KBM-7 (cell line): Measurements from ENCODE around the gene CXCL17.

Experiments
- DNase-seq: peaks from one replicate; pipeline ENCODE4 v3.0.0-alpha.2; 2015
- in situ Hi-C: fragments of 300-500 bp; cut with MboI; formaldehyde crosslinking; loops from 2 replicates; pipeline ENCODE4 v1.14.3; 2020; ENCODE audit warnings: low sequenced_read_pairs, low pct_unique_long_range_greater_than_20kb, mixed read lengths

Gene CXCL17

DNA sequence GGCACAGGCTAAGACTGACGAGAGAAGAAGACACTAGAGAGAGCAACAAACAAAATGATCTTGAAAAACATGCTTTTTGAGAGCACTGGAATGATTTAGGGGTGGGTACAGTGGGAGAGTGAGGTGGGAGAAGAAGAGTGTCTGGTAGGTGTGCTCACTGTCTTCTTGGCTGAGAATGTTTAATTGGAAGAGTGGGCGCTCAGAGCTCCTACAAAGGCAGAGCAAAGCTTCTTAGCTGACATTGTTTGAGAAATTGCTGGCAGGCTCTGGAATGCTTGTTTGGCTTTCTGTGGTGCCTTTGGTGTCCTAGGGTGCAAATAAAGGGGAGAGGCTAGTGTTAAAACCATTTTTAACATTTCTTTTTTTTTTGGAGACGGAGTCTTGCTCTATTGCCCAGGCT, 14.1 kb downstream of the CXCL17 start:
- in situ Hi-C loops = no loop called here
- DNase-seq = no peak

DNA sequence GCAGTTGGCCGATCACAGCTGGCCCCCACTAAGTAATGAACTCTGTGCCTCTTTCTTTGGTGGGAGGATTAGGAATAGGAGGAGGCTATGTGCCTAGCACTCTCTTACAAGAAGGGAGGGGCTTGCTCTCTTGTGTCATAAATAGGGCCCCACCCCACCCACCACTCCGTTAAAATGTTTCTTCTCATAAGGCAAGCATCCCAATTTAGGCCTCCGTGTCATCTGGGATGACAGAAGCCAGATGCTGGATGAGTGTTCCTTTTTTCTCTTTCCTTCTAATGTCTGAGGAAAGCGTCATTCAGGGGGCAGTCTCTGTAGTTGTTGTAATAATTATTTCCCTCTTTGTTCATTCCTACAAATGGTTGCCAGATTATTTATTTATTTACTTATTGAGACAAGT, 15.4 kb downstream of the CXCL17 start, which contains the start of gene LIPE:
TSS of gene LIPE (minus strand) at position 76 of the 400 bp plus-strand sequence. CDS start 239 bp downstream, outside the sequence.
- DNase-seq = no peak
- in situ Hi-C loops = no loop called here

DNA sequence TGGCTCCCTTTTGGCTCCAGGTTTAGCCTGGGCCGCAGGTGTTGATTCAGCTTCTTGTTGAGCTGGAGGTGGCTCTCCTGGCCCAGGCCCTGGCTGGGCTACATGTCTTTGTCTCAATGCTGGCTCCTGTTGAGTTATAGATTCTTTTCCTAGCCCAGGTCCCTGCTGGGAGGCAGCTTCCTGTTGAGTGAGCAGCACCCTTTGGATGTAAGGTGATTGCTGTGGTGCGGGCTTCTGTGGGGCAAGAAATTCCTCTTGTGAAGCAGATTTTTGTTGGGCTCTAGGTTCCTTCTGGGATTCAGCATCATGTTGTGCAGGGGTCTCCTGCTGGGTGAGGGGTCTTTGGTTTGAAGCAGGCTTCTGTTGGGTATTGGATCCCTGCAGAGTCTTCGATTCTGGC, 16.1 kb downstream of the CXCL17 start:
- in situ Hi-C loops = no loop called here
- no peak for DNase-seq

DNA sequence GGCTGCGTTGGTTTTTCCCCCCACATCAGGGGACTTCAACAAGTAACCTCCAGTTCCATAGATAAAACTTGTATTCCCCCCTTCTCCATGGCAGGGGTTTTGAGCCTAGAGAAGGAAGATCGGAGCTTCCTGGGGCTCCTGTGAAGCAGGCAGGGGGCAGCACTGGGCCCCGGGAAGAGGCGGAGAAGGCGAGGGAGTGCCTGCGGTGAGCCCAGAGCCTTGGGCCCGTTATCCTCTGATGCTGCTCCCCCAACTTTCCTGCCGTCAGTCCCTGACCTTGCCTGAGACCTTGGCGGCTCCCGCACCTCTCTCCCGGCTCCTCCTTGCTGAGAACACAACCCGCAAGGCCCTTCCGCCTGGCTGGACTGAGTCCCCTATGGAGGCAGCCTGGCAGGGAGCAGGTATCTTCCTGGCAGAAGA, 18.0 kb downstream of the CXCL17 start:
- DNase-seq = no peak
- in situ Hi-C loops = loop anchor here (25.0 kb wide), 1 partner anchor 312 kb away; no protein-coding TSS in a partner anchor

DNA sequence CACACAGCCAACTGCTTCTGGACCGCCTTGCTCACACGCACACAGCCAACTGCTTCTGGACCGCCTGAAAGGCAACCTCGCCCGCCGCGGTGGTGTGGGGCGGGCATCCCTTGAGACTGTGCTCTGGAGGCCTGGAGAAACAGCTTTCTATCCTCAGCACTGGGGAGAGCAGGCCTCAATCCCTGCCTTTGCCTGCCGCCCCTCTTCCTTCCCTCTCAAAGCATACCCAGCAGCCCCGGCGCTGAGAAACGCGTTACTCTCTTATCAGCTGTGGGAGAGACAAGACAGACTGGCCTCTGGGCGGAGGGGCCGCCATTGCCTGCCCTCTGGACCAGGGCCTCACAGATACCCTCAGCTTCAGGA, 18.4 kb downstream of the CXCL17 start:
- no peak for DNase-seq
- in situ Hi-C loops = loop anchor here (25.0 kb wide), 1 partner anchor 312 kb away; no protein-coding TSS in a partner anchor

DNA sequence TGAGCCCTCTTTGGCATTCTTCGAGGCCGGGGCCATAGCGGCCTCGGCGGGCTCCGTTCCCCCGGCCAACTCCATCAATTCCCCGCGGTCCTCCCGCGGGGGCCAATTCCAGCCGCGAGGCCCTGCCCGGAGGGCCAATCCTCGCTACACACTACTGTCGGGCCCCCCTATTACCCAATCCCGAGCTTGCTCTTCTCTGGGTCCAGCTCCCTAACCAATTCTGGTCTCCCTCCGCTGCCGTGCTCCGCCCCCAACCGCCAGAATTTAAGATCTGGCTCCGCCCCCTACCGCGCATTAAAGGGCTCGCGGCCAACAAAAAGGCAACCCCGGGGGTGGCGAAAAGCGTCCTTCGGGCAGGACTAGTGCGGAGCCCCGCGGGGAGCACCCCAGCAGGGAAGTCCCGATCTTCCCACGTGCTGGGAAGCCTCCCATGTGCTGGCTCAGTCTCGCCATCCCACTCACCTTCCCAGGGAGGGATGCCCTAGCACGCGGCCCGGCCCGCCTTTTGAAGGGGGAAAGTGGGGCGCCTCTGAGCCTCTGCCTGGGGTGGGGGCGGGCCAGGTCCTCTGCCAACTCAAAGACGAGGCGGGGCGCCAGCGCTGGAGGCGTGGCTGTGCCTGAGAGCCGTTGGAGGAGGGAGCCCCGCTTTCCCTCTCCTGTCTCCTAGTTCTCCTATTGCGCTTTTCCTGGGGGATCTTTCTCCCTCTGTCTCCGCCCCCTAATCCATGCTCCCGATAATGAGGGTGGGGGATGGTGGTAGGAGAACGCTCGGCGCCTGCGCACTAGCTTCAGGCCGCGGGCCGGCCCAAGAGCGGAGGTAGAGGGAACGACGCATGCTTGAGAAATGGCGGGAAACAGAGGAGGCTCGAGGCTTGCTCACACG, 19.0 kb downstream of the CXCL17 start:
- in situ Hi-C loops = loop anchor here (25.0 kb wide), 1 partner anchor 311 kb away; no protein-coding TSS in a partner anchor
- DNase-seq = no peak

DNA sequence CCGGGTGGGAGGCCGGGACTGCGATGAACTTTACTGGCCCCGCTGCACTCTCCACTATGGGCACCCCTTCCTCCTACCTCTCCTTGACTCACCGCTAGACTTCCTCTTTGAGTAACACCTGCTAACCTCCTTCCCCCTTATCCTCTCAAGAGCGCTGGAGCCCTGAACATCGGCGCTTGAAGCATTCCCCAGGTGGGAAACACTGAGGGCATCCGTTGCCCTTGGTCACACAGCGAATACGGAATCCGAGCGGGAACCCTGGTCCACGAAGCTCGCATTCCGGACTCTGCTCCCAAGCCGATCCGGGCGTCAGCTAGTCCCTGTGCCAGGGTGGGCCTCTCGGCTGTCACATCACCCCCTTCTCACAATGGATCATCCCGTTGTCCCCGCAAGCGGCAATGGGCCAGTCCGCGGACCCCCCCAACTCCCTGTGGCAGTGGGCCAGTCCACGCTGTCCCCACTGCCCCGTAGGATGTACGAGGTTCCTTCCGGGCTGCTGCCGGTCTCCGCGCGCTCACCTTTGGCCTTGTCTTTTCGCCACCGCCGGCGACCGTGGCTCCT, 19.8 kb downstream of the CXCL17 start:
- DNase-seq = peak; percentile 14

DNA sequence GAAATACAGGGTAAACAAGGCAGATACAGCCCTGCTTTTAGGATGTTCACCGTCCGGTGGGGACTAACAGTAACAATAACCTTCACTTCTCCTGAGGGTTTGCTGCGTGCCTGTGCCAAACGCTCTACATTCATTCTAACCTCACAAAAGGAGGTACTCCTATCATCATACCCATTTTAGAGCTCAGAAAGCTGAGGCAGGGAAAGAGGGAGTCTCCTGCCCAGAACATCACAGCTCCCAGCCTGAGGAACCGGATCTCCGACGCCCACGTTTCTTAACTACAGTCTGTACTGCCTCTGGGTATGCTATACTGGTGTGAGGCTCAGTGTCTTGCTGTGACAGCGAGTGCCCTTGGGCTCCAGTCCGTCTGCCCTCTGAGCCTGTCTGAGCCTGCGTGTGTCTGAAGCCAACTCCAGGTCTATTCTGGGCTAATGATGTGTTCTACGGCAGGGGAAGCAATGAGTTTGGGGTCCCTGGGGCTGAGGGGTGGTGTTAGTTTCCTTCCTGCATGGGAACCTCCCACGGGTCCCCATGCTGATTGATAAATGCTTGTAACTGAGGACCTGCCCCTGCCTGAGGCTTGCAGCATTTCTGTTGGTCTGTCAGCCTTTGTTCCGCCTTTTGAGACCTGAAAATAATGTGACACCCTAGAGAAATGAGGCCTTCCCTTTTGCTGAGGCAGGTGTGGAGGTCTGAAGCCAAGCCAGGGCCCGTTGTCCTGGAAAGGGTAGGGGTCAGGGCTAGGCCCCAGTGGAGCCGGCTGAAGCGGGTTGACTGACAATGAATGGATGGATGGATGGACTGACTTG, 20.4 kb downstream of the CXCL17 start:
- in situ Hi-C loops = loop anchor here (25.0 kb wide), 1 partner anchor 310 kb away; no protein-coding TSS in a partner anchor
- DNase-seq = peak; percentile 20

More for the DNA sequence above, 19.8 kb downstream of the CXCL17 start:
- in situ Hi-C loops = loop anchor here (25.0 kb wide), 1 partner anchor 311 kb away; no protein-coding TSS in a partner anchor

DNA sequence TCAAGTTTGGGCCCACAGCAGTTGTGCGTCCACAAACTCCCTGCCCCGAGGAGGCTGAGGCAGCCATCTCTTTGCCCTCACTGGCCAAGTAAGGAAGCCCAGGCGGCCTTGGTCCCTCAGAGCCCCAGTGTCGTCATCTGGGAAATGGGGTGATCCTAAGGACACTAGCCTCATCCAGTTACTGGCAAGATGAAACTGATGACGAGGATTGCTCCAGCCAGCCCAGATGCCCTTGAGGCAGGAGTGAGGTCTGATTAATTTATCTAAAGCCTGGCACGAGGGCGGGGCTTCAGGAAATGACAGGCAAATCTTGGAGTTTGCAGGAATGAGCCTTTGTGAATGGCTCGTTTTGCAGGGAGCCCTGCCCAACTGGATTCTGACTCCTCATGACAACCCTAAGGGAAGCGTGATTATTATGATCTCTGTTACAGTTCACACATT, 21.1 kb downstream of the CXCL17 start:
- in situ Hi-C loops = loop anchor here (25.0 kb wide), 1 partner anchor 309 kb away; no protein-coding TSS in a partner anchor

DNA sequence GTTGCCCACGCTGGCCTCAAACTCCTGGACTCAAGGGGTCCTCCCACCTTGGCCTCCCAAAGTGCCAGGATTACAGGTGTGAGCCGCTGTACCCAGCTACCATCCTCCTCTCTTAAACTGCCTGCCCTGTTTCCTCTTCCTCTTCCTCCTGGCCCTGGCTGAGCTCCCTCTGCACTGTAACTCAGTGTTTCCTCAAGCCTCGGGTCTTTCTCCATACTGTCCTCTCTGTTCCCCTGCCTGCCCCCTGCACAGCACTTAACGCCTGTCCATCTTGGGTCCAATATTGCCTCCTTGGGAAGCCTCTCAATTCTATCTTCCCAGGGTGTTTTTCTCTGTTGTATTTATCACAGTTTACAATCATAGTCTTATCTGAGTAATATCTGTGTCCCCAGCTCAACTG, 21.6 kb downstream of the CXCL17 start:
- in situ Hi-C loops = loop anchor here (25.0 kb wide), 1 partner anchor 309 kb away; no protein-coding TSS in a partner anchor
- DNase-seq = no peak

More for the DNA sequence above, 21.1 kb downstream of the CXCL17 start:
- no peak for DNase-seq

DNA sequence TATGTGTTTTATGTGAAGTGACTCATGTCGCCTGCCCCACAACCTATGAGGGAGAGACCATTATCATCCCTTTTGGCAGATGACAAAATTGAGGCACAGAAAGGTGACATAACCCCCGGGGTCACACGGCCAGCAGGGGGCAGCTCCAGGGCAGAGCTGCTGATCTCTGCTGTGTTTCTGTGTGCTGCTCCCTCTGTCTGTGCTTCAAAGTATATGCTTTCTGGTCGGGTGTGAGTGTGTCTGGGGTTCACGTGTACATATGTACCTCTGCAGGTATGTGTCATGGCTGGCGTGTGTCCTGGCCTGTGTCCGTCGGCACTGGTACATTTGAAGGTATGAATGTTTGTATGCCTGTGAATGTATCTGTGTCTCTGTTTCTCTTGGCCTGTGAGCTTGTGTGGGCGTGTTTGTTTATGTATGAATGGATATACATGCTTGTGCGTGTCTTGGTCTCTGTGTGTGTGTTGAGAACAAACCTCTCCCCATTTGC, 22.6 kb downstream of the CXCL17 start:
- peak; percentile 68 for DNase-seq
- in situ Hi-C loops = loop anchor here (25.0 kb wide), 1 partner anchor 308 kb away; no protein-coding TSS in a partner anchor

DNA sequence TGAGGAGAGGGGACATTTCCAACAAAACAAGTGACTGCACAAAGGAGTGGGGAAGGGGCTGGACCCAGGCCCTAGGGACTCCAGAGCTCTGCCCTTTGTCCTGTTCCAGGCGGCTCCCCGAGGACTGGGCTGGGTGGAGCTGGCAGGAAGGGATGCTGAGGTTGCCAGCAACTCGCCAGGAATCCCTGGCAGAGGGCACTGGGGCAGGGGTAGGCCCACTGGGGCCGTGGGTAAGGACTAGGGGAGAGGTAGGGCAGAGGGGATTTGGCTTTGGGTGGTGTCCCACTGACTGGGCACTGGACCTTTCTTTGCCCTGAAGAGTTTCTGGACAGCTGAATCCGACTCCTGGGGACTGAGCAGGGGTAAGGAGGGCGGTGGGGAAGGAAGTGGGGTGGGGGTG, 23.4 kb downstream of the CXCL17 start:
- DNase-seq = no peak
- in situ Hi-C loops = loop anchor here (25.0 kb wide), 1 partner anchor 307 kb away; no protein-coding TSS in a partner anchor

DNA sequence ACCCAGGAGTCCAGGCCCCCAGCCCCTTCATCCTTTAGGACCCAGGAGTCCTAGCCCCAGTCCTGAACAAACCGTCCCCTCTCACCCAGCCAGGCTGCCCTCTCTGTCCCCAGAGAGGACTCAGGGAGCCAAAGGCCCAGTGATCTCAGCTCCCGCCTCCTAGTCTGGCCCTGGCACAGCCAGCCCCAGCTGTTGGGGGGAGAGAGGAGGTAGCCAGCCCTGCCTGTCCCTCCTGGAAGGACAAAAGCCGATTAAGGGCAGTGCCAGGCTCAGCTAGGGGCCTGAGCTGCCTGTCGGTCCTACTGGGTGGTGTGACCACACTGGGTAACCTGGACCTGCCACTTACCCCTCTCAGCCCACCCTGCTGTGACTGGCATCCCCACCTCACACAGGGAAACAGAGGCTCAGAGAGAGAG, 30.1 kb downstream of the CXCL17 start:
- no peak for DNase-seq
- in situ Hi-C loops = loop anchor here (25.0 kb wide), 1 partner anchor 300 kb away; no protein-coding TSS in a partner anchor

DNA sequence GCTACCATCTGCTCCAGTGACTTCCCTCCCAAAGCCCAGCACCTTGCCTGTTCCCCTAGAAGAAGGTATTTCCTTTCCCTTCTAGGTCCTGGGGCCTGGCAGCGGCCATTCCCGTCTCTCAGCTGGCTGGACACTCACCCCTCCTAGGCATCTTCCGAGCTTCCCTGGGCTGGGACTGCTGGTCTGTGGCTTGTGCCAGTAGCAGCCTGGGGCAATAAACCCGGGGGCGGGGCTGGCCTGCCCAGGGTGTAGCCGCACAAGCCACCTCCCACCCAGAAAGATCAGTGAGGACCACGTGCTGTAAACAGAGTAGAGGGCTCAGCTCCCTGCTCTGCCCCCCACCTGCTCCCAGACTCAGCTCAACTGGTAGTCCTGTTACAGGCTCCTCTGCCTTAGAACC, 30.5 kb downstream of the CXCL17 start:
- in situ Hi-C loops = loop anchor here (25.0 kb wide), 1 partner anchor 300 kb away; no protein-coding TSS in a partner anchor
- no peak for DNase-seq

DNA sequence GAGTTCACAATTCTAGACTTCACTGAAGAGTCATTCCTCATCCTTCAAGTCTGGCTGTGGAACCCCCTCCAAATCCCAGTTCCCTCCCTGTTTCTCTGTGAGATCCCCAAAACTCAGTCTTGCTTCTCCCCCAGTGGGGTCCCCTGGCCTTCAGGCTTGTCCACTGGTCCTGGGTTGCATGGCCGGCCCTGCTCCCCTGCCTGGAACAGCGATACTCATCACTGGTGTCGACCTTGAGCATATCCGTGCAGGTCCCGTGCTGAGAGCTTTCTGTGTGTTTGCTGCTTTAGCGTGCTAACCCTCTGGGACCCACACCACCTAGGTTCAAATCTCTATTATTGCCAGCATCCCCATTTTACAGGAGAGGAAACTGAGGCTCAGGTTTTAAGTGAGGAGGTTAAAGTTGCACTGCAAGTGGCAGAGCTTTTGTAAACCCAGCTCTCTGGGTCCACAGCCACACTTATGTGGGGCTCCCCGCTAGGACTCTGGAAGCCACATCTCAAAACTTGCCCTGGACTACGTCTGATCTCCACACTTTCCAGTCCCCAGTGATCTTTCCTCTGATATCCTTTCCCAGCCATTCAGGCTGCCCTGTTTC, 31.1 kb downstream of the CXCL17 start:
- DNase-seq = no peak

DNA sequence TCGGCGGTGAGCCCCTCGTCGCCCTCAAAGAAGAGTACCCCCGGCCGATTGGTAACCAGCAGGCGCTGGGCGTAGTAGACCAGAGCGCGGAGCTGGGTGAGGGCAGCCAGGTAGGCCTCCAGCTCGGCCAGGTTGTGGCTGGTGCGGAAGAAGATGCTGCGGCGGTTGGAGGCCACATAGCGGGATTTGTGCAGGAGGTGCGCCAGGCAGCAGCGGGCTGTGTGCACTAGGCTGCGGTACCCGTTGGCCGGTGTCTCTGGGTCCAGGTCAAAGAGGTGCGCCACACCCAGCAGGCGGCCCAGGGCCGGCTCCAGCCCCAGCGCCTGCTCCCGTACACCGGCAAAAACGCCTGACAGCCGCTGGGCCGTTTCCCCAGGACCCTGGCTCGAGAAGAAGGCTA, 32.4 kb downstream of the CXCL17 start:
- in situ Hi-C loops = loop anchor here (25.0 kb wide), 1 partner anchor 298 kb away; no protein-coding TSS in a partner anchor
- no peak for DNase-seq

More for the DNA sequence above, 31.1 kb downstream of the CXCL17 start:
- in situ Hi-C loops = loop anchor here (25.0 kb wide), 1 partner anchor 299 kb away; no protein-coding TSS in a partner anchor

DNA sequence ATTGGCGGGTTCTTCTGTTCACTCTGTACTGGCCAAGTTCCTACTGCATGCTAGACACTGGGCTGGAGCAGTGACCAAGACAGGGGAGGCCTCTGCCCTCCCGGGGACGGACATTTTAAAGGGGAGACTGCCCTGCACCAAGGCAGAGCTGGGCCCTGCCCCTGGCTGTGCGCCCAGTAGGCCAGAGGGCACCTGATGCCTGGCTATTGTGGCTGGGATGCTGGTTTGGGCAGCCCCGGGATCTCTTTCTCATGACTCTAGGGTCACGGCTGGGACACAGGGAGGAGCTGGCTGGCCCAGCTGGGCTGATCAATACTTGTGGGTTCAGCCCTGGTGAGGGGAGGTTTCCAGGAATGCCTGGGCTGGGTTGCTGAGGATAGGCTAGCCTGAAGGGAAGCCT, 33.3 kb downstream of the CXCL17 start:
- DNase-seq = no peak
- in situ Hi-C loops = loop anchor here (25.0 kb wide), 1 partner anchor 297 kb away; no protein-coding TSS in a partner anchor

DNA sequence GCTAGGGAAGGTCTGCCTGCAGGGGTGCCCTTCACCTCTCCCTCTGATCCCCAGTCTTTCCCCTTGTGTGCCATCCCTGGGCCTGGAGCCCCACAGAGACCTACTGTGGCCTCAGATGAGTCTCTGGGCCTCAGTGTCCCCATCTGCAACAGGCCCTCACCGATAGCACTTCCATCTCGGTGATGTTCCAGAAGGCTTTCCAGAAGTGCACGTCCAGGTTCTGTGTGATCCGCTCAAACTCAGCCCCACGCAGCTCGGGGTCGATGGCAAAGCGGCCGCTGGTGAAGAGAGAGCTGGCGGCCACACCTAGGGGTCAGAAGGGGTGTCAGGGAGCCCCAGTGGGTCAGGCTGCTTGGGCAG, 35.0 kb downstream of the CXCL17 start:
- in situ Hi-C loops = loop anchor here (25.0 kb wide), 1 partner anchor 295 kb away; no protein-coding TSS in a partner anchor

More for the DNA sequence above, 35.0 kb downstream of the CXCL17 start:
- DNase-seq = no peak
